Measurements from ENCODE around the gene TMEM165. TPM values are rescaled to one million over a fixed set of nuclear protein-coding genes. Genes with fewer than 3 reads are reported as not detected.

The TMEM165 gene
- total RNA-seq, 4 donors from 2014 or later: 82.5 to 129 (median 98.3) TPM

DNA sequence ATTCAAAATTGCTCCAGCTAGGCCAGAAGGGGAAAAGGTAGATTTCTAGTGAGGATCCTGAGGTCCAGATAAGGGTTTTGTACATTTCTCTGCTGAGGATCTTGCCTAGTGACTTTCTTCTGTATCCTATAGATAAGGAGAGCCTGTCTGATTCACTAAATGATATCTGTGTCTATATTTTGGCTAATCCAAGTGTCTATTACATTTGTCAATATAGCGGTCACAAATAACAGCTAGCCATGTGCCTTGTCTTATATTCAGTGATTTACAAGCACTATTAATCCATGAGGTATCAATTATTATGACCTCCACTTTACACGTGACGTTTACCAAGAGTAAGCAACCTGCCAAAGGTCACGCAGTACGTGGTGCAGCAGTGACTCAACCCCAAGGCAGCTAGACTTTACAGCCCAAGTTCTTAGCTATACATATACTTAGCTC is 41.6 kb downstream of the TMEM165 start:
- Histone ChIP-seq H3K27ac (no peak overlapping the region), H3K27me3 (no peaks in the 10 kb centered on the region), H3K4me1 (peaks cover 5% of the 10 kb centered on the region), H3K4me3 (no peak overlapping the region), H3K9me3 (no peaks in the 10 kb centered on the region), H3K36me3 (peaks cover 51% of the 10 kb centered on the region)
- WGBS: 78% methylated on average over 5 of the region's 5 CpGs
- TF ChIP-seq POLR2AphosphoS5 (IDR thresholded peaks at IDR 0.05) (no peak), EP300 (IDR thresholded peaks at IDR 0.05) (no peak), POLR2A (IDR thresholded peaks at IDR 0.05) (no peak)
- TF ChIP-seq, protein P1, sequence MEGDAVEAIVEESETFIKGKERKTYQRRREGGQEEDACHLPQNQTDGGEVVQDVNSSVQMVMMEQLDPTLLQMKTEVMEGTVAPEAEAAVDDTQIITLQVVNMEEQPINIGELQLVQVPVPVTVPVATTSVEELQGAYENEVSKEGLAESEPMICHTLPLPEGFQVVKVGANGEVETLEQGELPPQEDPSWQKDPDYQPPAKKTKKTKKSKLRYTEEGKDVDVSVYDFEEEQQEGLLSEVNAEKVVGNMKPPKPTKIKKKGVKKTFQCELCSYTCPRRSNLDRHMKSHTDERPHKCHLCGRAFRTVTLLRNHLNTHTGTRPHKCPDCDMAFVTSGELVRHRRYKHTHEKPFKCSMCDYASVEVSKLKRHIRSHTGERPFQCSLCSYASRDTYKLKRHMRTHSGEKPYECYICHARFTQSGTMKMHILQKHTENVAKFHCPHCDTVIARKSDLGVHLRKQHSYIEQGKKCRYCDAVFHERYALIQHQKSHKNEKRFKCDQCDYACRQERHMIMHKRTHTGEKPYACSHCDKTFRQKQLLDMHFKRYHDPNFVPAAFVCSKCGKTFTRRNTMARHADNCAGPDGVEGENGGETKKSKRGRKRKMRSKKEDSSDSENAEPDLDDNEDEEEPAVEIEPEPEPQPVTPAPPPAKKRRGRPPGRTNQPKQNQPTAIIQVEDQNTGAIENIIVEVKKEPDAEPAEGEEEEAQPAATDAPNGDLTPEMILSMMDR (IDR thresholded peaks at IDR 0.05): no peak
- no peak for DNase-seq (ENCODE audit: low spot score in 2 of 2)

DNA sequence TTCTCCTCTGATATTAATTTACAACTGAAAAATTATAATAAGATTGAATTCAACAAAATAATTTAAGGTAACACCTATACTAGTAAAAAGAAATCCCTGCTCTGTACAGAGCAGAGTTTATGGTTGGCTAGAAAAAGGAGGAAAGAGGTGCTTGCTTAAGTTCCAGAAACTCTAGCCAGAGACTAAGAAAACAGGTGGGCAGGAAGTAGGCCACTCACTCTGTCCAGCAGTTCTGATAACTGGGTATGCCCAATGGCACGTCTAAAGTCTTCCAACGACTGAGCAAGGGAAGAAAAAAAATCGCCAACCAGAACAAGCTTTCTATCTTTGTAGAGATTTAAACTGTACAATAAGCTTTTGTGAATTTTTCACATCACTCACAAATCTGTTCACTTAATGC is 42.1 kb downstream of the TMEM165 start:
- Histone ChIP-seq H3K27me3 (no peaks in the 10 kb centered on the region), H3K27ac (no peak overlapping the region), H3K4me3 (no peak overlapping the region), H3K4me1 (peaks cover 5% of the 10 kb centered on the region), H3K36me3 (peaks cover 55% of the 10 kb centered on the region), H3K9me3 (no peaks in the 10 kb centered on the region)
- 94% methylated on average over 3 of the region's 3 CpGs for WGBS
- DNase-seq (ENCODE audit: low spot score in 2 of 2): no peak
- TF ChIP-seq, protein P1 (IDR thresholded peaks at IDR 0.05): no peak
- TF ChIP-seq POLR2A (IDR thresholded peaks at IDR 0.05): no peak
- TF ChIP-seq POLR2AphosphoS5 (IDR thresholded peaks at IDR 0.05): no peak
- TF ChIP-seq EP300 (IDR thresholded peaks at IDR 0.05): no peak

- Histone ChIP-seq H3K4me3 (no peak overlapping the region), H3K4me1 (peaks cover 5% of the 10 kb centered on the region), H3K27me3 (no peaks in the 10 kb centered on the region), H3K9me3 (no peaks in the 10 kb centered on the region), H3K36me3 (peaks cover 58% of the 10 kb centered on the region), H3K27ac (no peak overlapping the region)
- TF ChIP-seq, protein P1 (IDR thresholded peaks at IDR 0.05): no peak
- TF ChIP-seq EP300 (IDR thresholded peaks at IDR 0.05) (no peak), POLR2AphosphoS5 (IDR thresholded peaks at IDR 0.05) (no peak), POLR2A (IDR thresholded peaks at IDR 0.05) (no peak)
- DNase-seq (ENCODE audit: low spot score in 2 of 2): no peak
- WGBS: 97% methylated on average over 2 of the region's 2 CpGs
Measured at GRCh38 chr4:55438314-55438713, 42.6 kb downstream of the TMEM165 start.

GRCh38 chr4:55439023-55439422 is 43.3 kb downstream of the TMEM165 start:
- no peak overlapping the region for H3K4me3 ChIP-seq
- TF ChIP-seq, protein P1 (IDR thresholded peaks at IDR 0.05): no peak
- TF ChIP-seq EP300 (IDR thresholded peaks at IDR 0.05): no peak
- no peak for TF ChIP-seq POLR2A (IDR thresholded peaks at IDR 0.05)
- TF ChIP-seq POLR2AphosphoS5 (IDR thresholded peaks at IDR 0.05): no peak
- H3K9me3 ChIP-seq: no peaks in the 10 kb centered on the region
- H3K27ac ChIP-seq: no peak overlapping the region
- no peaks in the 10 kb centered on the region for H3K27me3 ChIP-seq
- H3K4me1 ChIP-seq: peaks cover 5% of the 10 kb centered on the region
- no peak for DNase-seq (ENCODE audit: low spot score in 2 of 2)
- H3K36me3 ChIP-seq: peaks cover 59% of the 10 kb centered on the region

- no peak for DNase-seq (ENCODE audit: low spot score in 2 of 2)
- H3K9me3 ChIP-seq: no peaks in the 10 kb centered on the region
- H3K27ac ChIP-seq: no peak overlapping the region
- H3K4me1 ChIP-seq: no peaks in the 10 kb centered on the region
- H3K36me3 ChIP-seq: peaks cover 51% of the 10 kb centered on the region
- H3K27me3 ChIP-seq: no peaks in the 10 kb centered on the region
- no peak overlapping the region for H3K4me3 ChIP-seq
- TF ChIP-seq, protein P1 (IDR thresholded peaks at IDR 0.05): no peak
- TF ChIP-seq POLR2AphosphoS5 (IDR thresholded peaks at IDR 0.05): no peak
- TF ChIP-seq EP300 (IDR thresholded peaks at IDR 0.05): no peak
- no peak for TF ChIP-seq POLR2A (IDR thresholded peaks at IDR 0.05)
- 99% methylated on average over 2 of the region's 2 CpGs for WGBS
Measured at GRCh38 chr4:55440786-55441185, 45.0 kb downstream of the TMEM165 start.
